GM12891 (cell line): ENCODE measurements around the gene TBC1D2.

Experiments
- DNase-seq: peaks from one replicate; pipeline ENCODE4 v3.0.0; 2011; ENCODE audit warnings: low spot score; ENCODE audit not compliant: insufficient read length
- FAIRE-seq: peaks from 2 replicates; lab custom pipeline; 2011; peaks lifted over from hg19 to GRCh38; lab: Jason Lieb, UNC
- PAX5 ChIP-seq: IDR thresholded peaks from 2 replicates; pipeline ENCODE4 v1.6.1; 2011; ENCODE audit warnings: low read length, moderate library complexity, mild to moderate bottlenecking; ENCODE audit not compliant: insufficient read depth, severe bottlenecking
- POLR2A ChIP-seq: IDR thresholded peaks from 2 replicates; pipeline ENCODE4 v1.6.1; 2011; ENCODE audit warnings: low read depth, low read length, control low read depth
- POLR2AphosphoS5 ChIP-seq: IDR thresholded peaks from 2 replicates; pipeline ENCODE4 v1.6.1; 2011; ENCODE audit warnings: low read depth, low read length, control low read depth
- POU2F2 ChIP-seq: IDR thresholded peaks from 2 replicates; pipeline ENCODE4 v1.6.1; 2011; ENCODE audit warnings: low read depth, mild to moderate bottlenecking, control low read depth, low read length, moderate library complexity
- SPI1 ChIP-seq: IDR thresholded peaks from 2 replicates; pipeline ENCODE4 v1.6.1; 2011; ENCODE audit warnings: low read depth, low read length, control low read depth
- TAF1 ChIP-seq: IDR thresholded peaks from 2 replicates; pipeline ENCODE4 v1.6.1; 2011; ENCODE audit warnings: low read depth, low read length, control low read depth

The TBC1D2 gene

GRCh38 chr9:98195671-98196070 lies 59.8 kb downstream of the TBC1D2 start:
- no peak for DNase-seq
- FAIRE-seq: no peak
- no peak for TF ChIP-seq POLR2A
- no peak for TF ChIP-seq PAX5
- no peak for TF ChIP-seq SPI1
- no peak for TF ChIP-seq TAF1
- TF ChIP-seq POLR2AphosphoS5: no peak
- no peak for TF ChIP-seq POU2F2

GRCh38 chr9:98193336-98193944 lies 62.0 kb downstream of the TBC1D2 start:
- no peak for FAIRE-seq
- TF ChIP-seq SPI1 (no peak), POLR2AphosphoS5 (no peak), POLR2A (no peak), POU2F2 (no peak), PAX5 (no peak), TAF1 (no peak)
- no peak for DNase-seq

- peak; percentile 86 for DNase-seq
- TF ChIP-seq POU2F2 (no peak), TAF1 (no peak)
- peak; percentile 57 for FAIRE-seq
Observed at GRCh38 chr9:98192503-98193335, 62.7 kb downstream of the TBC1D2 start, which contains the start of gene CORO2A. Gene CORO2A (minus strand): TSS chr9:98192637. CDS start chr9:98157660, 34,977 bp downstream.

- DNase-seq: peak; percentile 31
- no peak for TF ChIP-seq POLR2A
- no peak for TF ChIP-seq SPI1
- TF ChIP-seq POLR2AphosphoS5: no peak
- no peak for TF ChIP-seq PAX5
- no peak for TF ChIP-seq POU2F2
- FAIRE-seq: no peak
Observed at GRCh38 chr9:98191671-98192502, 63.6 kb downstream of the TBC1D2 start.

GRCh38 chr9:98191181-98191608 lies 64.3 kb downstream of the TBC1D2 start:
- TF ChIP-seq POU2F2 (no peak), POLR2AphosphoS5 (no peak), POLR2A (no peak), SPI1 (no peak), PAX5 (no peak), TAF1 (no peak)
- DNase-seq (no peak), FAIRE-seq (no peak)

- DNase-seq (no peak), FAIRE-seq (no peak)
- TF ChIP-seq TAF1: no peak
- TF ChIP-seq POLR2A: no peak
- TF ChIP-seq POU2F2: no peak
- TF ChIP-seq PAX5: no peak
- TF ChIP-seq POLR2AphosphoS5: no peak
- no peak for TF ChIP-seq SPI1
Observed at GRCh38 chr9:98190757-98191105, 64.7 kb downstream of the TBC1D2 start.

- TF ChIP-seq SPI1: no peak
- no peak for TF ChIP-seq TAF1
- no peak for TF ChIP-seq POU2F2
- TF ChIP-seq POLR2AphosphoS5: no peak
- no peak for TF ChIP-seq PAX5
- TF ChIP-seq POLR2A: no peak
- DNase-seq: no peak
- no peak for FAIRE-seq
Observed at GRCh38 chr9:98189412-98189811, 66.0 kb downstream of the TBC1D2 start.

- FAIRE-seq (no peak), DNase-seq (no peak)
- no peak for TF ChIP-seq POLR2A
Observed at GRCh38 chr9:98187926-98188325, 67.5 kb downstream of the TBC1D2 start.

- TF ChIP-seq POLR2A (no peak), POLR2AphosphoS5 (no peak), POU2F2 (no peak), PAX5 (no peak), TAF1 (no peak), SPI1 (no peak)
- no peak for FAIRE-seq
- DNase-seq: no peak
Observed at GRCh38 chr9:98186236-98186635, 69.2 kb downstream of the TBC1D2 start.
